ENCODE data around the gene PMEL. TPM values are rescaled to one million over a fixed set of nuclear protein-coding genes. Genes with fewer than 3 reads are reported as not detected.
A peak's percentile ranks its signal among the peaks of the same experiment; 100 is the strongest.

PMEL gene
- total and polyA plus RNA-seq, 4 donors = 1.1 to 4.5 (median 2.4) TPM

DNA sequence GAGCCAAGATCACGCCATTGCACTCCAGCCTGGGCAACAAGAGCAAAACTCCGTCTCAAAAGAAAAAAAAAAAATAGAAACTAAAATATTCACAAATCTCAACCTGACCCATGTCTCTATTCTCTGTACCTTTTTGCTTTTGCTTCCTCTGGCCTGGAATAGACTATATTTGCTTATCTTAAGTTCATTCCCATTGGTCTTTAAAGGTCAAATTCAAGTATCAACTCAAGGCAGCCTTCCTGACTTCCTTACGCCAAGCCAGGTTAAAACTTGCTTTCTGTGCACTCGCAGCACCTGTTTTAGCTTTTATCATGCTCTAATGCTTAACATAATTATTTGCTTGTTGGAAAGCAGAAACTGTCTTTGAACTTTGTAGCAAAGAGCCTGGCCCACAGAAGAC lies 52.9 kb downstream of the PMEL start:
- Histone ChIP-seq H3K4me1 (ENCODE audit: control insufficient read depth in 4 of 4, insufficient read depth in 4 of 4, low read length in 3 of 4) (peaks cover 14 to 29% (median 15%) of the 10 kb centered on the region in 4 donors), H3K36me3 (ENCODE audit: control insufficient read depth in 4 of 4, insufficient read depth in 3 of 4, low read depth in 1 of 4, low read length in 3 of 4) (peaks cover 0 to 4% (median 2%) of the 10 kb centered on the region in 4 donors), H3K9ac (ENCODE audit: low read depth in 1 of 2, low read length in 2 of 2) (no peak overlapping the region), H3K27me3 (ENCODE audit: control insufficient read depth in 4 of 4, insufficient read depth in 4 of 4, low read length in 3 of 4) (no peaks in the 10 kb centered on the region), H3K4me3 (ENCODE audit: low read depth in 1 of 3, low read length in 3 of 3) (no peak overlapping the region), H3K9me3 (ENCODE audit: control insufficient read depth in 4 of 4, low read length in 3 of 4) (no peaks in the 10 kb centered on the region), H3K27ac (ENCODE audit: low read depth in 1 of 2, low read length in 2 of 2) (no peak overlapping the region)
- no peak for DNase-seq (ENCODE audit: low spot score)
- WGBS = 81% methylated on average over 4 of the region's 4 CpGs
- TF ChIP-seq, protein P1, sequence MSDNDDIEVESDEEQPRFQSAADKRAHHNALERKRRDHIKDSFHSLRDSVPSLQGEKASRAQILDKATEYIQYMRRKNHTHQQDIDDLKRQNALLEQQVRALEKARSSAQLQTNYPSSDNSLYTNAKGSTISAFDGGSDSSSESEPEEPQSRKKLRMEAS (IDR thresholded peaks at IDR 0.05) = no peak
- TF ChIP-seq, protein P2, sequence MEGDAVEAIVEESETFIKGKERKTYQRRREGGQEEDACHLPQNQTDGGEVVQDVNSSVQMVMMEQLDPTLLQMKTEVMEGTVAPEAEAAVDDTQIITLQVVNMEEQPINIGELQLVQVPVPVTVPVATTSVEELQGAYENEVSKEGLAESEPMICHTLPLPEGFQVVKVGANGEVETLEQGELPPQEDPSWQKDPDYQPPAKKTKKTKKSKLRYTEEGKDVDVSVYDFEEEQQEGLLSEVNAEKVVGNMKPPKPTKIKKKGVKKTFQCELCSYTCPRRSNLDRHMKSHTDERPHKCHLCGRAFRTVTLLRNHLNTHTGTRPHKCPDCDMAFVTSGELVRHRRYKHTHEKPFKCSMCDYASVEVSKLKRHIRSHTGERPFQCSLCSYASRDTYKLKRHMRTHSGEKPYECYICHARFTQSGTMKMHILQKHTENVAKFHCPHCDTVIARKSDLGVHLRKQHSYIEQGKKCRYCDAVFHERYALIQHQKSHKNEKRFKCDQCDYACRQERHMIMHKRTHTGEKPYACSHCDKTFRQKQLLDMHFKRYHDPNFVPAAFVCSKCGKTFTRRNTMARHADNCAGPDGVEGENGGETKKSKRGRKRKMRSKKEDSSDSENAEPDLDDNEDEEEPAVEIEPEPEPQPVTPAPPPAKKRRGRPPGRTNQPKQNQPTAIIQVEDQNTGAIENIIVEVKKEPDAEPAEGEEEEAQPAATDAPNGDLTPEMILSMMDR (IDR thresholded peaks at IDR 0.05; ENCODE audit: low read depth, low read length, missing input control) = no peak
- TF ChIP-seq, protein P3, sequence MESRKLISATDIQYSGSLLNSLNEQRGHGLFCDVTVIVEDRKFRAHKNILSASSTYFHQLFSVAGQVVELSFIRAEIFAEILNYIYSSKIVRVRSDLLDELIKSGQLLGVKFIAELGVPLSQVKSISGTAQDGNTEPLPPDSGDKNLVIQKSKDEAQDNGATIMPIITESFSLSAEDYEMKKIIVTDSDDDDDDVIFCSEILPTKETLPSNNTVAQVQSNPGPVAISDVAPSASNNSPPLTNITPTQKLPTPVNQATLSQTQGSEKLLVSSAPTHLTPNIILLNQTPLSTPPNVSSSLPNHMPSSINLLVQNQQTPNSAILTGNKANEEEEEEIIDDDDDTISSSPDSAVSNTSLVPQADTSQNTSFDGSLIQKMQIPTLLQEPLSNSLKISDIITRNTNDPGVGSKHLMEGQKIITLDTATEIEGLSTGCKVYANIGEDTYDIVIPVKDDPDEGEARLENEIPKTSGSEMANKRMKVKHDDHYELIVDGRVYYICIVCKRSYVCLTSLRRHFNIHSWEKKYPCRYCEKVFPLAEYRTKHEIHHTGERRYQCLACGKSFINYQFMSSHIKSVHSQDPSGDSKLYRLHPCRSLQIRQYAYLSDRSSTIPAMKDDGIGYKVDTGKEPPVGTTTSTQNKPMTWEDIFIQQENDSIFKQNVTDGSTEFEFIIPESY (IDR thresholded peaks at IDR 0.05) = no peak
- TF ChIP-seq GABPA (IDR thresholded peaks at IDR 0.05 in 1 of 2, conservative IDR thresholded peaks at IDR 0.05 in 1 of 2) = no peak
- no peak for TF ChIP-seq FOXA2 (IDR thresholded peaks at IDR 0.05)
- TF ChIP-seq SP1 (IDR thresholded peaks at IDR 0.05) = no peak
- TF ChIP-seq HNF4G (IDR thresholded peaks at IDR 0.05) = no peak
- no peak for TF ChIP-seq EGR1 (IDR thresholded peaks at IDR 0.05; ENCODE audit: low read depth in 2 of 2)
- no peak for TF ChIP-seq YY1 (IDR thresholded peaks at IDR 0.05)
- TF ChIP-seq FOXA1 (IDR thresholded peaks at IDR 0.05) = no peak

DNA sequence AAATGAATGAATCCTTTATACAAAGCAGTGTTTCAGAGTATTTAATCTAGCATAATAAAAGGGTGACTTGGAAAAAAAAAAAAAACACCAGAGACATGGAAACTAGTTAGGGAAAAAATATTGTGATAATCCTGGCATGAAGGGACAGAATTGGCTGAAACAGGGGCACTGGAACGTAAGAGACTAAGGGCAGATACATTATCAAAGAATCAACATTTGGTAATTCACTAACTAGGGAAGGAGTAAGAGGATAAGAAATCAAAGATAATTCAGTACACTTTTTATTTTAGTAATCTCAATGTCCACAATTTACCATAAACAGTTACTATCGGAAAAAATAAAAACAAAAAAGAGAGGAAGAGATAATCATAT lies 56.3 kb downstream of the PMEL start:
- H3K36me3 ChIP-seq (ENCODE audit: control insufficient read depth in 4 of 4, insufficient read depth in 3 of 4, low read depth in 1 of 4, low read length in 3 of 4) = peaks cover 0 to 2% (median under 1%) of the 10 kb centered on the region in 4 donors
- no peaks in the 10 kb centered on the region for H3K9me3 ChIP-seq (ENCODE audit: control insufficient read depth in 4 of 4, low read length in 3 of 4)
- no peak overlapping the region for H3K9ac ChIP-seq (ENCODE audit: low read depth in 1 of 2, low read length in 2 of 2)
- TF ChIP-seq HNF4A (conservative IDR thresholded peaks at IDR 0.05) (peak in 1 of 2 donors; percentile 7), JUND (IDR thresholded peaks at IDR 0.05) (no peak)
- TF ChIP-seq, protein P2 (IDR thresholded peaks at IDR 0.05; ENCODE audit: low read depth, low read length, missing input control) = no peak
- 21% methylated on average over 2 of the region's 2 CpGs for WGBS
- no peak for DNase-seq (ENCODE audit: low spot score)
- H3K4me1 ChIP-seq (ENCODE audit: control insufficient read depth in 4 of 4, insufficient read depth in 4 of 4, low read length in 3 of 4) = peaks cover 9 to 25% (median 13%) of the 10 kb centered on the region in 4 donors
- no peaks in the 10 kb centered on the region for H3K27me3 ChIP-seq (ENCODE audit: control insufficient read depth in 4 of 4, insufficient read depth in 4 of 4, low read length in 3 of 4)
- H3K4me3 ChIP-seq (ENCODE audit: low read depth in 1 of 3, low read length in 3 of 3) = no peak overlapping the region
- peak overlapping the region; percentile 9 to 31 for H3K27ac ChIP-seq (ENCODE audit: low read depth in 1 of 2, low read length in 2 of 2)

All from liver (tissue), 9 donors.